GM21447 (cell line): ENCODE data around the gene CAB39.

Experiments used
- ATAC-seq: cut with Tn5 transposase; IDR thresholded peaks from one replicate; pipeline ENCODE4 v1.9.1; 2021; ENCODE audit not compliant: unreplicated experiment

Gene CAB39

GRCh38 chr2:230712443-230713330, at the start of gene CAB39:
TSS of gene CAB39 (plus strand) at chr2:230712842. CDS start at chr2:230760002, 47,160 bp downstream.
- peak; percentile 68 for ATAC-seq

- ATAC-seq: no peak
Measured at GRCh38 chr2:230664128-230664527, 48.5 kb upstream of the CAB39 start.

GRCh38 chr2:230664844-230665243, 47.8 kb upstream of the CAB39 start:
- ATAC-seq: no peak

GRCh38 chr2:230665263-230665691, 47.4 kb upstream of the CAB39 start:
- no peak for ATAC-seq

- no peak for ATAC-seq
Measured at GRCh38 chr2:230666446-230666845, 46.2 kb upstream of the CAB39 start.

GRCh38 chr2:230666885-230667712, 45.5 kb upstream of the CAB39 start:
- ATAC-seq: no peak

- ATAC-seq: peak; percentile 74
Measured at GRCh38 chr2:230668184-230668938, 44.3 kb upstream of the CAB39 start.

- peak; percentile 24 for ATAC-seq
Measured at GRCh38 chr2:230668939-230669303, 43.7 kb upstream of the CAB39 start.

GRCh38 chr2:230669386-230669950, 43.2 kb upstream of the CAB39 start:
- ATAC-seq: no peak

GRCh38 chr2:230671117-230671516, 41.5 kb upstream of the CAB39 start:
- ATAC-seq: no peak

GRCh38 chr2:230672836-230673235, 39.8 kb upstream of the CAB39 start:
- ATAC-seq: no peak

GRCh38 chr2:230674401-230674800, 38.2 kb upstream of the CAB39 start:
- no peak for ATAC-seq

- ATAC-seq: no peak
Measured at GRCh38 chr2:230674966-230675672, 37.5 kb upstream of the CAB39 start.

- no peak for ATAC-seq
Measured at GRCh38 chr2:230676546-230676945, 36.1 kb upstream of the CAB39 start.

- no peak for ATAC-seq
Measured at GRCh38 chr2:230677201-230677946, 35.3 kb upstream of the CAB39 start.

GRCh38 chr2:230678018-230678417, 34.6 kb upstream of the CAB39 start:
- no peak for ATAC-seq

- ATAC-seq: no peak
Measured at GRCh38 chr2:230678451-230678850, 34.2 kb upstream of the CAB39 start.

GRCh38 chr2:230680463-230681170, 32.0 kb upstream of the CAB39 start:
- no peak for ATAC-seq

- ATAC-seq: no peak
Measured at GRCh38 chr2:230681171-230681545, 31.5 kb upstream of the CAB39 start.
